ENCODE measurements around the gene HMGB1.
A peak's percentile ranks its signal among the peaks of the same experiment; 100 is the strongest.
"Not testable (repeated sequence)": the region's sequence is repeated elsewhere in the genome, so short reads cannot be mapped to it uniquely, and the experiment has no call there.

The HMGB1 gene

GRCh38 chr13:30465343-30465592, 468 bp downstream of the HMGB1 start:
- TF ChIP-seq CTCF (IDR thresholded peaks at IDR 0.05; ENCODE audit: low read depth, low read length), result no peak
- H3K4me3 ChIP-seq (ENCODE audit: low read depth, low read length), result peak overlapping the region; percentile 73

GRCh38 chr13:30464496-30465342, 1.0 kb downstream of the HMGB1 start:
- no peak for TF ChIP-seq CTCF (IDR thresholded peaks at IDR 0.05; ENCODE audit: low read depth, low read length)
- H3K4me3 ChIP-seq (ENCODE audit: low read depth, low read length), result peak overlapping the region; percentile 74

GRCh38 chr13:30463787-30464495, 1.8 kb downstream of the HMGB1 start:
- peak overlapping the region; percentile 74 for H3K4me3 ChIP-seq (ENCODE audit: low read depth, low read length)
- TF ChIP-seq CTCF (IDR thresholded peaks at IDR 0.05; ENCODE audit: low read depth, low read length), result no peak

- not testable (repeated sequence) for H3K4me3 ChIP-seq (ENCODE audit: low read depth, low read length)
Observed at GRCh38 chr13:30461279-30462066, 4.3 kb downstream of the HMGB1 start.

- H3K4me3 ChIP-seq (ENCODE audit: low read depth, low read length), result no peak overlapping the region
- no peak for TF ChIP-seq CTCF (IDR thresholded peaks at IDR 0.05; ENCODE audit: low read depth, low read length)
Observed at GRCh38 chr13:30457306-30457891, 8.3 kb downstream of the HMGB1 start.

GRCh38 chr13:30456290-30456689, 9.4 kb downstream of the HMGB1 start:
- no peak overlapping the region for H3K4me3 ChIP-seq (ENCODE audit: low read depth, low read length)
- TF ChIP-seq CTCF (IDR thresholded peaks at IDR 0.05; ENCODE audit: low read depth, low read length), result no peak

GRCh38 chr13:30454991-30455390, 10.7 kb downstream of the HMGB1 start:
- no peak overlapping the region for H3K4me3 ChIP-seq (ENCODE audit: low read depth, low read length)
- no peak for TF ChIP-seq CTCF (IDR thresholded peaks at IDR 0.05; ENCODE audit: low read depth, low read length)

Measured in WI38 (cell line).